Upper lobe of left lung (tissue), 4 donors: Measurements from ENCODE around the gene ENAH.

Source experiments
- CTCF ChIP-seq, 6 experiments: fragments of 450-650 bp in 4 of 6; fragments of 200-600 bp in 2 of 6; sonication (generic) in 2 of 6; IDR thresholded peaks; one replicate each; pipeline ENCODE4 v1.5.1; 2016 to 2019; ENCODE audit warnings: antibody characterized with exemption in 6 of 6
- EP300 ChIP-seq, 4 donors: sonication (generic); formaldehyde crosslinking; IDR thresholded peaks; one replicate each; pipeline ENCODE4 v1.5.1; 2017; ENCODE audit warnings: antibody characterized with exemption in 4 of 4, control low read depth in 2 of 4
- POLR2A ChIP-seq, 4 donors: fragments of 450-650 bp; IDR thresholded peaks; one replicate each; pipeline ENCODE4 v1.5.1; 2016 to 2017; ENCODE audit warnings: antibody characterized with exemption in 4 of 4, mild to moderate bottlenecking in 2 of 4
- POLR2AphosphoS5 ChIP-seq, 2 donors: sonication (generic); formaldehyde crosslinking; IDR thresholded peaks; one replicate each; pipeline ENCODE4 v1.5.1; 2017; ENCODE audit warnings: antibody characterized with exemption in 2 of 2

- TF ChIP-seq CTCF (IDR thresholded peaks at IDR 0.05): no peak
- no peak for TF ChIP-seq POLR2A (IDR thresholded peaks at IDR 0.05)
- no peak for TF ChIP-seq POLR2AphosphoS5 (IDR thresholded peaks at IDR 0.05)
- no peak for TF ChIP-seq EP300 (IDR thresholded peaks at IDR 0.05)
Measured at GRCh38 chr1:225559902-225560301, 93.0 kb downstream of the ENAH start.
